Left ventricle myocardium inferior (tissue), 1 donor: ENCODE results near the gene ACTL10. TPM values are rescaled to one million over a fixed set of nuclear protein-coding genes. Genes with fewer than 3 reads are reported as not detected.

Experiments used
- DNase-seq: peaks from one replicate; pipeline ENCODE4 v3.0.0-alpha.2; 2020
- H3K27ac ChIP-seq: fragments of 200-600 bp; replicated peaks from 2 replicates; pipeline ENCODE4 v1.8.0; 2021
- H3K27me3 ChIP-seq: fragments of 200-600 bp; 2 replicates; pipeline ENCODE4 v1.8.0; 2021; ENCODE audit warnings: low read depth
- H3K36me3 ChIP-seq: fragments of 200-600 bp; 2 replicates; pipeline ENCODE4 v1.8.0; 2021
- H3K4me1 ChIP-seq: fragments of 200-600 bp; 2 replicates; pipeline ENCODE4 v1.8.0; 2021
- H3K4me3 ChIP-seq: fragments of 200-600 bp; 2 replicates; pipeline ENCODE4 v1.8.0; 2021; ENCODE audit warnings: mild to moderate bottlenecking, moderate library complexity
- H3K9me3 ChIP-seq: fragments of 200-600 bp; replicated peaks from 2 replicates; pipeline ENCODE4 v1.8.0; 2021
- intact Hi-C: fragments of 100-400 bp; cut with micrococcal nuclease; formaldehyde crosslinking; loops from one replicate; pipeline ENCODE4 v1.11.0; 2022
- total RNA-seq: library from RNA; stranded (reverse); fragmentation: NEBNext Ultra II Directional; extraction: Animal tissue kit (Norgen Biotek cat#: 25700); gene quantifications from one replicate; pipeline ENCODE4 v1.2.1, GENCODE V29; 2021
- TF ChIP-seq, protein P1 (sequence below): fragments of 200-600 bp; IDR thresholded peaks from 2 replicates; pipeline ENCODE4 v1.8.0; 2021; ENCODE audit warnings: antibody characterized with exemption, mild to moderate bottlenecking, borderline replicate concordance
- donor health status: DM: no; HTN: yes; CAD: no; lungs with severe emphysema.

The ACTL10 gene
- total RNA-seq, 1 donor from 2014 or later: 0.22 TPM

GRCh38 chr20:33701629-33702450 is 35.1 kb downstream of the ACTL10 start:
- no peaks in the 10 kb centered on the region for H3K27me3 ChIP-seq
- TF ChIP-seq, protein P1, sequence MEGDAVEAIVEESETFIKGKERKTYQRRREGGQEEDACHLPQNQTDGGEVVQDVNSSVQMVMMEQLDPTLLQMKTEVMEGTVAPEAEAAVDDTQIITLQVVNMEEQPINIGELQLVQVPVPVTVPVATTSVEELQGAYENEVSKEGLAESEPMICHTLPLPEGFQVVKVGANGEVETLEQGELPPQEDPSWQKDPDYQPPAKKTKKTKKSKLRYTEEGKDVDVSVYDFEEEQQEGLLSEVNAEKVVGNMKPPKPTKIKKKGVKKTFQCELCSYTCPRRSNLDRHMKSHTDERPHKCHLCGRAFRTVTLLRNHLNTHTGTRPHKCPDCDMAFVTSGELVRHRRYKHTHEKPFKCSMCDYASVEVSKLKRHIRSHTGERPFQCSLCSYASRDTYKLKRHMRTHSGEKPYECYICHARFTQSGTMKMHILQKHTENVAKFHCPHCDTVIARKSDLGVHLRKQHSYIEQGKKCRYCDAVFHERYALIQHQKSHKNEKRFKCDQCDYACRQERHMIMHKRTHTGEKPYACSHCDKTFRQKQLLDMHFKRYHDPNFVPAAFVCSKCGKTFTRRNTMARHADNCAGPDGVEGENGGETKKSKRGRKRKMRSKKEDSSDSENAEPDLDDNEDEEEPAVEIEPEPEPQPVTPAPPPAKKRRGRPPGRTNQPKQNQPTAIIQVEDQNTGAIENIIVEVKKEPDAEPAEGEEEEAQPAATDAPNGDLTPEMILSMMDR: no peak
- no peak overlapping the region for H3K4me3 ChIP-seq
- intact Hi-C loops: no loop called here
- no peak for DNase-seq
- peaks cover 11% of the 10 kb centered on the region for H3K36me3 ChIP-seq
- no peaks in the 10 kb centered on the region for H3K9me3 ChIP-seq
- peaks cover 11% of the 10 kb centered on the region for H3K4me1 ChIP-seq
- H3K27ac ChIP-seq: no peak overlapping the region

GRCh38 chr20:33702861-33703260 is 36.1 kb downstream of the ACTL10 start:
- H3K27ac ChIP-seq: no peak overlapping the region
- DNase-seq: peak; percentile 75

GRCh38 chr20:33703498-33704137 is 36.9 kb downstream of the ACTL10 start:
- Histone ChIP-seq H3K27me3 (no peaks in the 10 kb centered on the region), H3K36me3 (peaks cover 24% of the 10 kb centered on the region), H3K9me3 (no peaks in the 10 kb centered on the region), H3K4me1 (peaks cover 11% of the 10 kb centered on the region), H3K27ac (no peak overlapping the region), H3K4me3 (no peak overlapping the region)
- TF ChIP-seq, protein P1: no peak
- DNase-seq: no peak
- intact Hi-C loops: no loop called here

More at GRCh38 chr20:33702861-33703260, 36.1 kb downstream of the ACTL10 start:
- TF ChIP-seq, protein P1: no peak
- H3K27me3 ChIP-seq: no peaks in the 10 kb centered on the region
- peaks cover 21% of the 10 kb centered on the region for H3K36me3 ChIP-seq
- no peak overlapping the region for H3K4me3 ChIP-seq
- intact Hi-C loops: no loop called here
- no peaks in the 10 kb centered on the region for H3K9me3 ChIP-seq
- peaks cover 11% of the 10 kb centered on the region for H3K4me1 ChIP-seq

DNA sequence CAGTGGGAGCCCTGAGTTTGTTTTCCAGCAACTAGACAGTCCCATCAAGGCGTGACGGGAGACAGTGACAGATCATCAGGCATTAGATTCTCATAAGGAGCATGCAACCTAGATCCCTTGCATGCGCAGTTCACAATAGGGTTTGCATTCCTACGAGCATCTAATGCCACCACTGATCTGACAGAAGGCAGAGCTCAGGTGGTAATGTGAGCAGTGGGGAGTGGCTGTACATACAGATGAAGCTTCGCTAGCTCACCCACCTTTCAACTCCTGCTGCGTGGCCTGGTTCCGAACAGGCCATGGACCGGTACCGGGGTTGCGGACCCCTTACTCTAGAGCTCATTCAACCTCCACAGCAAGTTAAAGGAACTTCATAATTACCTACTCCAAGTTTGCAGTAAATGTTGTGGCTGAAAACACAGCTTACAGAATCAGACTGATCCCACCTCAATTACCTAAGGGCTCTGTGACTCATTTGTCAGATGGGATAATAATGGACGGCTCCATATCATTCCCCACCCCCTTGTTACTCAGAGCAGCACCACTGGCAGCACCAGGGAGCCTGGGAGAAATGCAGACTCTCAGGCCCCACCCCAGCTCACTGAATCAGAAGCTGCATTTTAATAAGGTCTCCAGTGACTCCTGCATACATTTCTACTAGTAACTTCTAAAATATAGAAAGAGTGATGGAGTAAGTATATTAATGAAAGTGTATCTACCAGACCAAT is 37.6 kb downstream of the ACTL10 start:
- intact Hi-C loops: no loop called here
- H3K27ac ChIP-seq: no peak overlapping the region
- DNase-seq: no peak
- H3K9me3 ChIP-seq: no peaks in the 10 kb centered on the region
- peaks cover 24% of the 10 kb centered on the region for H3K36me3 ChIP-seq
- H3K4me3 ChIP-seq: no peak overlapping the region
- TF ChIP-seq, protein P1: no peak
- no peaks in the 10 kb centered on the region for H3K27me3 ChIP-seq
- H3K4me1 ChIP-seq: peaks cover 11% of the 10 kb centered on the region

DNA sequence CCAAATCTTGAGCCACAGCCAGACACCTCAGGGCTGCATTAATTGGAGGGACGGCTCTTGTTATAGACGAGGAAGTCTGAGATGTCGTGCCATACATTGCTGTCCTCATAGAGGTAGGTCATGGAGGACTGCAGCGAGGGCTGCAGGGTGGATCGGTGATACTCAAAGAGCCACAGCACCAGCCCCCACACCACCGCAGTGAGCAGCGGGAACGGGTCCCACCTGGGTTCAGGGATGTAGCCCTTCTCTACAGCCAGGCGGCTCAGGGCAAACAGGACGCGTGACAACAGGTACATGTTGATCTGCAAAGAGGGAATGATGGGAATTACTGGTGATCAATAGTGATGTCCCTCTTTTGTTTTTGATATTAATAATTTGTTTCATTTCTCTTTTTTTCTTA is 40.9 kb downstream of the ACTL10 start:
- Histone ChIP-seq H3K4me3 (no peak overlapping the region), H3K27ac (no peak overlapping the region), H3K27me3 (no peaks in the 10 kb centered on the region), H3K36me3 (peaks cover 47% of the 10 kb centered on the region), H3K9me3 (no peaks in the 10 kb centered on the region), H3K4me1 (peaks cover 7% of the 10 kb centered on the region)
- intact Hi-C loops: no loop called here
- DNase-seq: no peak
- TF ChIP-seq, protein P1: no peak
